D721Med (cell line): ENCODE measurements around the gene SULT6B1.
"Not testable (repeated sequence)": the region's sequence is repeated elsewhere in the genome, so short reads cannot be mapped to it uniquely, and the experiment has no call there.

Experiments used
- DNase-seq: peaks from one replicate; pipeline ENCODE4 v3.0.0; 2011; ENCODE audit warnings: low spot score; ENCODE audit not compliant: insufficient read length
- FAIRE-seq: peaks from 2 replicates; lab custom pipeline; 2011; peaks lifted over from hg19 to GRCh38; lab: Jason Lieb, UNC
- CTCF ChIP-seq: IDR thresholded peaks from 2 replicates; pipeline ENCODE4 v1.5.1; 2012; ENCODE audit warnings: mild to moderate bottlenecking, control low read depth; ENCODE audit not compliant: insufficient read depth; ENCODE audit errors: missing control alignments

The SULT6B1 gene, protein sequence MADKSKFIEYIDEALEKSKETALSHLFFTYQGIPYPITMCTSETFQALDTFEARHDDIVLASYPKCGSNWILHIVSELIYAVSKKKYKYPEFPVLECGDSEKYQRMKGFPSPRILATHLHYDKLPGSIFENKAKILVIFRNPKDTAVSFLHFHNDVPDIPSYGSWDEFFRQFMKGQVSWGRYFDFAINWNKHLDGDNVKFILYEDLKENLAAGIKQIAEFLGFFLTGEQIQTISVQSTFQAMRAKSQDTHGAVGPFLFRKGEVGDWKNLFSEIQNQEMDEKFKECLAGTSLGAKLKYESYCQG

DNA sequence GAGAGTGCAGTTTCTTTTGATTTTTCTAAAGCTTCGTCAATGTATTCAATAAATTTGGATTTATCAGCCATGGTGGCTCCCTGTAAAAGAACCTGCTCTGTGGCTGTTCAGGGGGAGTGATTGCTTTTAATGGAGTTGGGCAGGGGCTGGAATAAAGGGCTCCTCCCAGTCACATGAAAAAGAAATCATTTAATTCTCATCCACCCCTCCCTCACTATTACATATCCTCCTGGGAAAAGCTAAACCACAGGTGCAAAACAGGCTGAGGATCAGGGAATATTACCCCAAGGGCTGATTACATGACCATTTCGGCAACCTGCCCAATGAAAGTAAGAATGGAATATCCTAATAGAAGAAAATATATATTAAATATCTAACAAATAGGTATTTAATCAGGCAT, at the start of gene SULT6B1:
SULT6B1 (minus strand) TSS at position 101 of the 400 bp plus-strand sequence; CDS start at position 71, 30 bp downstream.
- no peak for FAIRE-seq
- TF ChIP-seq CTCF = no peak

DNA sequence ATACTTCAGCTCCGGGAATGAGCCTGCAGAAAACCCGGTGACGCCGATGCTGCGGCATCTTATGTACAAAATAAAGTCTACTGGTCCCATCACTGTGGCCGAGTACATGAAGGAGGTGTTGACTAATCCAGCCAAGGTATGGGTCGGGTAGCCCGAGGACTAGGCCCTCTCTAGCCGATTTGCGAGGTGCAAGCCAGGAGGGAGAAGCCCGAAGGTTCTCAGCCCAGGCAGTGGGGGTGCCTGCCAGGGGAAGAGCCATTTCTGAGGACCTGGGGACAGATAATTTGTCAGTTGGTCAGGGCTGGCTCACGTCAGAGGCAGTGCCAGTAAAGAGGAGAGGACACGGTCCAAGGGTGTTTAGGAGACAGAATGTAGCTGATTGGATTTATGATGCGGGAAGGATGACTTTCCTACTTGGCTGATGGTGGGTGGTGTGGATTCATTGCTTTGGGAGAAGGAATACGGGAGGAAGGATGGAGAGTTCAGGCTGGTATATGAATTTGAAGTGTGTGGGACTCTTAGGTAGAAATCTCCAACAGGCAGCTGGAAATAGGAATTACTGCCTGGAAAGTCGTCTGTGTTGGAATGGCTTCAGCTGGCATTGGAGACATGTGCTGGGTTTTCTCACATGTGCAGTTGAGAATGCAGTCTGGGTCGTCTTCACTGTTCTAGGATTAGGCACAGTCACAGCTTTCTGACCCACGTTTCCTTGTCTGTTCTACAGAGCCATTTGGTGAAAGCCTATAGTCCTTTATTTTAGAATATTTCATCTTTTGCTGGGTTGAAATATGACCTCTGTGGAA, 43.9 kb upstream of the SULT6B1 start:
- no peak for DNase-seq
- TF ChIP-seq CTCF = no peak
- no peak for FAIRE-seq

More for the DNA sequence above, at the start of gene SULT6B1:
- no peak for DNase-seq

DNA sequence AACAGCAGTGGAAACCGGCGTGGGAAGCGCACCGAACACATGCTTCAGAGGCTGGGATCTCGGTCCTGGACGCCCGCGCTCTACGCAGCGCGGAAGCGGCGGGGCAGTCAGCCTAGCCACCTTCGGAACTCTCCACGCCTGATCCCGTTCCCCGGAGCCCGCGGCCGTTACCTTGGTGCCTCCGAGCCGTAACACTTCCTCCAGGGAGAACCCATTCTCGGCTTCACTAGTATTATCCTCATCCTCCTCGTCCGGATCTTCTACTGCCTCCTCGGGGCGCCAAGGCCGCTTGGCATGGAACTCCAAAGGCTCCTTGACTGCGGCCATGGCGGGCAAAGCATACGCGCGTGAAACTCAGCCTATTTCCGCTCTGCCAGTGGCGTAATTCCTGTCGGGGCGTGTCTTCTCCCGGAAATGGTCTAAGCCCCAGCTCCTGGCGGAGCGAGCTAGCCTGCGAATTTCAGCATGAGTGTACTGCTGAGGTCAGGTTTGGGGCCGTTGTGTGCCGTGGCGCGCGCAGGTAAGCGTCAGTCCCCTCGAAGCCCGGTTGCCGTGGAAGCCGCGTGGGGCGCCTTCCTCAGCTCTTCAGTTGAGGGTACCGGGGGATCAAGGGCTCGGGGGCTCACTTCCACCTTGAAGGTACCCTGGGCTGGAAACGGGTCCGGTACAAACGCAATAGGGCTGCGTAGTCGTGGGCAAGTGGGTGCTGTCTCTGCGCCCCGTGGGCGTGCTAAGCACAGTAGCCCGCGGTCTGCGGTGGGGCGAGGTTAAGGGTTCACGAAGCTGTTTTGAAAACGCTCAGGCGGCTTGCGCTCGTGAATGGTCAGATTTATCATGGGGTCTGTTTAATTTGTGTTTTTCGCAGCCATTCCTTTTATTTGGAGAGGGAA, 43.0 kb upstream of the SULT6B1 start, which contains the start of the genes CEBPZ and NDUFAF7:
CEBPZ (minus strand) TSS at position 356 of the 890 bp plus-strand sequence; CDS start at position 327, 29 bp downstream.
NDUFAF7 (plus strand) TSS at position 418 of the 890 bp plus-strand sequence; CDS start at position 466, 48 bp downstream.
- peak; percentile 84 for DNase-seq
- no peak for TF ChIP-seq CTCF
- FAIRE-seq = no peak

DNA sequence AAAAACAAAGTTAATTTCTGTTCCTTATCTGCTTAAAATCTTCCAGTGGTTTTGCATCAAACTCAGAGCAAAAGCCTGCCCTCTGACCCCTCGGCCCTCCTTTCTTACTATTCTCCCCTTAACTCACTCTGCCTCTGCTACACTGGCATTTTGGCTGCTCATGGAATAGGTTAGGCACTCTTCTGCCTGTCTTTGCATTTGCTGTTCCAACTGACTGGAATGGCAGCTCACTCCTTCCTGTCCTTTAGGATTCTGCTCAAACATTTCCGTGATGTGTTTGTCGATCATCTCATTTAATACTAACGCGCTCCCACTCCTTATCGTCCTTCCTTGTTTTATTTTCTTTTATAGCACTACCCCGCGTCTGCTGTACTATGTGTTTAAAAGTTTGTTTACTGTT, 42.1 kb upstream of the SULT6B1 start:
- FAIRE-seq (no peak), DNase-seq (no peak)
- TF ChIP-seq CTCF = no peak

GRCh38 chr2:37228788-37229187, 40.3 kb upstream of the SULT6B1 start:
- TF ChIP-seq CTCF = no peak
- FAIRE-seq = no peak
- no peak for DNase-seq

DNA sequence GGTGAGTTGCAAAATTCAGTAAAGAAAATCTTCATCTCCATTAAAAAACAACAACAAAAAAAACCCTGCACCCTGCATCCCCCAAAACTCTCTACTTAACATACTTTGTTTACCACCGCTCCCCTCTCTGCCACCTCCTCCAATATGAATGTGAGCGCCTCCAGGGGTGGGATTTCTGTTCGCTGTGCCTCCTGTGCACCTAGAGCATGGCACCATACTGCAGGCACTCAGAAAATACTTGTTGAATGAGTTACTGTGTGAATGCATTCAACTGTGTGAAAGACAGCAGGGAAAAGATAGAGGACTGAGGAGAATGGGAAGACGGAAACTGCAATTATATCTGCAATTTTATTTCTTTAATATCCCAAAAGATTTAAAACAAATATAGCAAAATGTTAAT, 38.4 kb upstream of the SULT6B1 start:
- DNase-seq (no peak), FAIRE-seq (no peak)
- no peak for TF ChIP-seq CTCF

DNA sequence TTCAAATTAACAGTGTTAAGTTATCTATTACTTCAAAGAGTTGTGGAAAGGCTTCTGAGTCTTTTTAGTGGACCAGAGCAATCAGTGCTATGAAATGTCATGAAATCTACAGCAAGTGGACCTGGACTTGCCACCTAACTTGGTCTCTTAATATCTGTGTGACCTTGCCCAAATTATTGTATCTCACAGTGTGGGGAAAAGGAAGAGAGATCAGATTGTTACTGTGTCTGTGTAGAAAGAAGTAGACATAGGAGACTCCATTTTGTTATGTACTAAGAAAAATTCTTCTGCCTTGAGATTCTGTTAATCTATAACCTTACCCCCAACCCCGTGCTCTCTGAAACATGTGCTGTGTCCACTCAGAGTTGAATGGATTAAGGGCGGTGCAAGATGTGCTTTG, 36.7 kb upstream of the SULT6B1 start:
- not testable (repeated sequence) for DNase-seq, FAIRE-seq
